ENCODE measurements around the gene MCM7. TPM values are rescaled to one million over a fixed set of nuclear protein-coding genes. Genes with fewer than 3 reads are reported as not detected.

MCM7 gene
- 336 and 353 TPM in 2 replicates for total RNA-seq

DNA sequence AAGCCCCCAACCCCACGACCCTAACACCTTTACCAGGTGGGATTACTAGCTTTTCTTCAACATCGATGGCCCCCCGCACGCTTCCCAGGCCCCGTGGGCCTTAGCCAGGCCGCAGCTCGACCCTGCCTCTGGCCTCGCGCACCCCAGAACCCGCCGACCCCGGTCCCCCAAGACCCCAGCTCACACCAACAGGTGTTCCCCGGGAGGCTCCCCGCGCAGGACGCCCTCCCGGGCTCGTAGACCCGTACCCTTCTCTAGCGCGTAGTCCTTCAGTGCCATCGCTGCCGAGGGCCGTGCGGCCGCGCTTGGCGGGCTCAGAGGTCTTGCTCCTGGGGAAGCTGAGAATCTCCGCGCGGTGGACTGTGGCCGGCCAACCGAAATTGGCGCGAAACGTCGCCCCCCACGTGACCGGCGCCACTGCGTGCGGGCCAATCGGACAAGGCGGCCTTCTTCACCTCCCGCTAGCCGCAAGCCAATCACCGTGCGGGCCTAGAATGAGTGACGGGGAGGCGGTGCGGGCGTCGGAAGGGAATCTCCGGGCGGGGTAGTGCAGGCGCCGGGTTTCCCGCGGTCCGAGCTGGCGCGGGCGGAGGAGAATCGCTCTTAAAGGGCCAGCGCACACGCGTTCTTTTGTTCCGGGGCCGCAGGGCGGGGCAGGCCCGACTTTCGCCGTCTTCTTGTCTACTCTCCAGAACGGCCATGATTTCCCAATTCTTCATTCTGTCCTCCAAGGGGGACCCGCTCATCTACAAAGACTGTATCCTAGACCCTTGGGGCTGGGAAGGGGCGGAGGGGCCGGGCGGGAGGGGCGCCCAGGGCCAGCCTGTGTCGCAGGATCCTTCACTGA lies at the start of gene MCM7, which contains the start of gene AP4M1:
Gene MCM7, minus strand, starts transcription at position 382 of the 847 bp plus-strand sequence. Its CDS starts 103 bp downstream, at position 279.
Gene AP4M1, plus strand, starts transcription at position 628 of the 847 bp plus-strand sequence. Its CDS starts 72 bp downstream, at position 700.
- intact Hi-C loops (cut with micrococcal nuclease) = loop anchor here (1.0 to 2.0 kb wide), 3 partner anchors 18 to 48 kb away; partner anchors contain the start of genes CNPY4, LAMTOR4 and TAF6

DNA sequence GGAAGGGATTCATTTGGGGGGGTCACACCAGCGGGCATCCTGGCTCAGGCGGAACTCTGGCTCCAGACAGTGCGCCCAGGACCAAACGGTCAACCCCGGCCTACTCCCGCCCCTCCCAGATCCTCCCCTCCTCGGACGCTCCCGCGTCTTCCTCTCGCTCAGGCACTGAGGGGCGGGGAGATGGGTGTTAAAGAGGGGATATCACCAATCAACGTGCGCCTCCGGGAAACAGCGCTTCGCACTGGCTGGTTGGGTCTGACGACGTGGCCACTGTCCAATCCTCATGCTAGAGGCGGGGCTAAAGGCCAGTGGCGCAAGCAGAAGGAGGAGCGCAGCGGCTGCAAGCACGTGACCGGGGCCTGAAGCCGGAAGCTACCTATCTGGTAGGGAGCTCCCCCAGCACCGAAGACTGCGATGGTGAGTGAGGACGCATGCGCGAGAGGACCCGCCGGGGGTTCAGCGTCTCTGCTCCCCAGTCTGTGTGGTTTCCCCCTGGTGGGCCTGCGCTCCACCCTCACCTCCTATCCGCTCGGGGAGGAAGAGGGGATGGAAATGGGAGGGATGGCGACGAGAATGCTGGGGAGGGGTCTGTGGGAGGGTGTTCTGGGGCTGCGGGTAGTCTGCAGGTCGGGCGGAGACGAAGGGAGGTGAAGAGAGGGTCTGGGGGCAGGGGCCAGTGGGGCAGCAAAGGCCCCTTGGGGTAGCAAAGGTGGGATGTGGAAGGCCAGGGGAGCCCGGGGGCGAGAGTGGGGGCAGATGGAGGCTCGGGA lies 47.5 kb upstream of the MCM7 start, which contains the start of gene LAMTOR4:
Gene LAMTOR4, plus strand, starts transcription at position 360 of the 770 bp plus-strand sequence. Its CDS starts 55 bp downstream, at position 415.
- intact Hi-C loops (cut with micrococcal nuclease) = loop anchor here (1.0 to 5.0 kb wide), 7 partner anchors 10 to 281 kb away; partner anchors contain the start of genes AP4M1, GPC2, MCM7 and MEPCE

DNA sequence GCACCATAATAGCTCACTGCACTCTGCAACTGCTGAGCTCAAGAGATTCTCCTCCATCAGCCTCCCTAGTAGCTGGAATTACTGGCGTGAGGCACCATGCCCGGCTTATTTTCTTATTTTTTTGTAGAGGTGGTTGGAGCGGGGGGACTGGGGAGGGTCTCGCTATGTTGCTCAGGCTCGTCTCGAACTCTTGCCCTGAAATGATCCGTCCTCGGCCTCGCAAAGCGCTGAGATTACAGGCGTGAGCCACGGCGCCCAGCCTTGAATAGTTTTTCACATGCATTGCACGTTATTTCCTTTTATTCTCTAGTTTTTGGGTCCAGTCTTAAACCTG lies 47.0 kb upstream of the MCM7 start:
- intact Hi-C loops (cut with micrococcal nuclease) = loop anchor here (1.0 to 5.0 kb wide), 7 partner anchors 10 to 281 kb away; partner anchors contain the start of genes AP4M1, GPC2, MCM7 and MEPCE

DNA sequence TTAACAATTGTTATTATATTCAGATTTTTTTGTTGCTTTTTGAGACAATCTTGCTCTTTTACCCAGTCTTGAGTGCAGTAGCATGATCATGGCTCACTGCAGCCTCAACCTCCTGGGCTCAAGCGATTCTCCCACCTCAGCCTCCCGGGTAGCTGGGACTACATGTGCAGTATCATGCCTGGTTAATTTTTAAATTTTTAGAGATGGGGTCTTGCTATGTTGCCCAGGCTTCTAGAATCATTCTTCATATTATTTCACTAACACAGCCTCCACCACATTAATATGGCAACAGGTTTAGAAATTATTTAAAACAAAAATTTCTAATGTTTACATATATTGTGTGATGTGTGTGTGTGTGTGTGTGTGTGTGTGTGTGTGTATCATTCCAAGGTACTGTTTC lies 46.1 kb upstream of the MCM7 start:
- intact Hi-C loops (cut with micrococcal nuclease) = loop anchor here (5.0 kb wide), 1 partner anchor 125 kb away; no protein-coding TSS in a partner anchor

DNA sequence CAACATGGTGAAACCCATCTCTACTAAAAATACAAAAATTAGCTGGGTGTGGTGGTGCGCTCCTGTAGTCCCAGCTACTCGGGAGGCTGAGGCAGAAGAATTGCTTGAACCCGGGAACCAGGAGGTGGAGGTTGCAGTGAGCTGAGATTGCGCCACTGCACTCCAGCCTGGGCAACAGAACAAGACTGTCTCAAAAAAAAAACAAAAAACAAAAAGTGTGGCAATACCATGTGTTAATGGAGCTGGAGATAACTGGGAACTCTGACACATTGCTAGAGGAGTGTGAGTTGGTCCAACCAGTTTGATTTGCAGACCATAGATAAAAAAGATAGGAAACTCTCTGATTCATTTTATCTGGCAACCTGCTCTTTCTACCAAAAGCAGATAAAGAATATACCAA lies 45.2 kb upstream of the MCM7 start:
- intact Hi-C loops (cut with micrococcal nuclease) = loop anchor here (5.0 kb wide), 1 partner anchor 126 kb away; no protein-coding TSS in a partner anchor

DNA sequence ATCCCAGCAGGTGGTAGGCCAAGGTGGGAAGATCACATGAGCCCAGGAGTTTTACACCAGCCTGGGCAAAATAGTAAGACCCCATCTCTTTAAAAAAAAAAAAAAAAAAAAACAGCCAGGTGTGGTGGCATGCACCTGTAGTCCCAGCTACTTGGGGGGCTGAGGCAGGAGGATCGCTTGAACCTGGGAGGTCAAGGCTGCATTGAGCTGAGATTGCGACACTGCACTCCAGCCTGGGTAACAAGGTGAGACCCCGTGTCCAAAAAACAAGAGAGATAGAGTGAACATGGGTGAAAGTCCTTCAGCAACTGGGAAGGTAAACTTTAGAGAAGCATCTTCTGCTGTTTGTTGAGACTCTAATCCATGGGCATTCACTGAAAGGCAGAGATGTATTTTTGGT lies 41.3 kb upstream of the MCM7 start:
- intact Hi-C loops (cut with micrococcal nuclease) = no loop called here

DNA sequence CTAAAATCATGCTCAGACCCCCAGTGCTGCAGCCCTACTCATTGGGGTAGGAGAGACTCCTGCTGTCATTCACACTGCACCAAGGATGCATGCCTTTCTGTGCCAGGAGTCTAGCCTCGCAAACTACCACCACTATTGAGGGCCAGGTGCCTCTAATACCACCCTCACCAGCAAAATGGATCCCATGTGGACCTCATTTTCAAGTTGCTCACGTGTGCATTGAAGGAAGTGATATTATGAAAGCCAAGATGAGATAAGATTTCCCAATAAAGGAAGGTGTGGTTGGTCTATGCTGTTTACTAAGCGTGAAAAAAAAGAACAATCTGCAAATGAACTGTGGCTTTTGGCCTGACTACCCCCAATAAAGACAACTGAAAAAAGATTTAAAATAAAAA lies 40.4 kb upstream of the MCM7 start:
- intact Hi-C loops (cut with micrococcal nuclease) = no loop called here

DNA sequence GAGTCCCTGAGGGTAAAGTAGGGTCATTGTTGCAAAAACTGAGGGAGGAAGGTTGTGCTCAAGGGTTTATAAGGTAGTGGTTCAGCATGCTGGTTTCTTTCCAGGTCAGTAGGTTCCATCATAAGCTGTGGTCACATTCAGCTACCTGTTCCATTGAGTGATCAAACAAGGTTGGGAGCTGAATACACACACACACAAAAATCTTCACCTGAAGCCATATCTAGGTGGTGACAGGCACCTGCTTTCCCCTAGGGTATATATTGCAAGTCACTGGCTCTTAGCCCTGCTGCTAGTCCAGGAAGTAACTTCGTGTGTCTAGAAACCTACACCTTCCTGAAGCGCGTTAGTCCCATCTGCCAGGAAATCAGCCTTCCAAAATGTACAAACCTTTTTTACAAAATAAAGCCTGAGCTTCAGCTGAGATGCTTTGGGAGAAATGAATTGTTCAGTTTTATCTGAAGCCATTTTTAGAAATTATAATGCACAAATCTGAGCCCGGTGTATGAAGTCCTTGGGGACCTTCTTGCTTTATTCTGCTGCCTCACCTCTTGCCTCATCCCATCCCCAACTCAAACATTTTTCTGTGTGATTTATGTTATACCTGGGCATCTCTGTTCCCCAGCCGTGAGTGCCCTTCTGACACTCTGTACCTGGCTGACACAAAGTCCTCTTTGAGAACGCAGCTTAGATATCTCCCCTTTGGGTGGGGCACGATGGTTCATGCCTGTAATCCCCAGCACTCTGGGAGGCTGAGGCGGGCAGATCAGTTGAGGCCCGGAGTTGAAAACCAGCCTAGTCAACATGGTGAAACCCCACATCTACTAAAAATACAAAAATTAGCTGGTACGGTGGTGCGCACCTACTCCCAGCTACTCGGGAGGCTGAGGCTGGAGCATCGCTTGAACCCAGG lies 36.9 kb upstream of the MCM7 start:
- intact Hi-C loops (cut with micrococcal nuclease) = no loop called here

DNA sequence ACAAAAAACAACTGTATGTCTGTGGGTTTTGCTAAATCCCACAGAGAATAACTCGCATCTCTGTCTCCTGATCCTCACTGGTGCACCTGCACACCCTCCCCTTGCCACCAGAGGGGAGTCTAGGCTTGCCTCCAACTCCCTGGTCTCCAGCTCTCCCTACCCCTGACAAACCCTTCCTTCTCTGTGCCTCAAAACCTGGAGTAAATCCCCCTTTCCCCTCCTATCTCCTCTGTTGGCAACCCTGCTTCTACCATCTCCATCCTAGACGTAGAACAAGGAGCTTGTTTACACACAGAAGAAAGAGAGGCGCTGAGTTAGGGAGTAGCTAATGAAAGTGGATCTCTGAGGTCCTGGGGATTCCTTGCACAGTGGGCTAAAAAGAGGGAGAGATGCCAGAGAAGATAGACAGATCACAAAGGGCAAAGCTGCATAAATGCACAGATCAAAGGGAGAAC lies 31.5 kb upstream of the MCM7 start:
- intact Hi-C loops (cut with micrococcal nuclease) = loop anchor here (1.0 to 5.0 kb wide), 3 partner anchors 89 to 275 kb away; no protein-coding TSS in a partner anchor

DNA sequence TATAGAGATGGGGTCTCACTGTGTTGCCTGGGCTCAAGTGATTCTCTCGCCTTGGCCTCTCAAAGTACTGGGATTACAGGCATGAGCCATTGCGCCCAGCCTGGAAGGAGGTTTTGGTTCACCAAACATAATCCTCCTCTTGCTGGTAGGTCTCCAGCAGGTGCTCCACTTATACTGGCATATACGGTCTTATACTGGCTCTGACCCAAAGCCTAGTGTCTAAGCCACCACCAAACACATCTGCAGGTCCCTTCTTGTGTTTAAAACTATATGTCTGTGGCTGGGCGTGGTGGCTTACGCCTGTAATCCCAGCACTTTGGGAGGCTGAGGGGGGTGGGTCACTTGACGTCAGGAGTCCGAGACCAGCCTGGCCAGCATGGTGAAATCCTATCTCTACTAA lies 30.9 kb upstream of the MCM7 start:
- intact Hi-C loops (cut with micrococcal nuclease) = loop anchor here (1.0 to 5.0 kb wide), 3 partner anchors 89 to 275 kb away; no protein-coding TSS in a partner anchor

DNA sequence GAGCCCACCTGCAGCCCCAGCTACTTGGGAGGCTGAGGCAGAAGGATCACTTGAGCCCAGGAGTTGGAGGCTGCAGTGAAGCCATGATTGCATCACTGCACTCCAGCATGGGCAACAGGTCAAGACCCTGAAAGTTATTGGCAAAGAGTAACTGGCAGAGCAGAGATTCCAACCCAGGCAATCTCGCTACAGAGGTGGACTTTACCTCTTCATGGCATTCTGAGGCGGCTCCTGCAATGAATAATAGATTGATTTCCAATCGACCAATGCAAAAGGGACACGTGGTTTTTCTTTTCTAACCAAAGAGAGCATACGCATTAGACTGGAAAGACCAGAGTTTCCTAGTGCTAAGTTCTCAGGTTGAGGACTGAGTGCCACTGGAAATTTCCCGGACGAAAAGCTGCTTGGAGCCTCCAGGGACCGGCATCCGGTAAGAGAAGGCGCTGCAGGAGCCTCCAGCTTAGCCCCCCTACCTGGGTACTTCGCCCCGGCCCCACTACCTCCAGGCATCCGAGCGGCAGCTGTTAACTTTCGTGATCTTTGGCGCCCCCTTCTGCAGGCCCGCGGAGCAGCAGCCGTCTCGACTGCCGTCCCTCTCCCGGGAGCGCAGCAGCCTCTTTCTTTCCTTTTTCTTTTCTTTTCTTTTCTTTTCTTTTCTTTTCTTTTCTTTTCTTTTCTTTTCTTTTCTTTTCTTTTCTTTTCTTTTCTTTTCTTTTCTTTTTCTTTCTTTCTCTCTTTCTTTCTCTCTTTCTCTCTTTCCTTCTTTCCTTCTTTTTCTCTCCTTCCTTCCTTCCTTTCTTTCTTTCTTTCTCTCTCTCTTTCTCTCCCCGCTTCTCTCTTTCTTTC lies 29.6 kb upstream of the MCM7 start:
- intact Hi-C loops (cut with micrococcal nuclease) = loop anchor here (1.0 to 5.0 kb wide), 2 partner anchors 137 to 141 kb away; no protein-coding TSS in a partner anchor

DNA sequence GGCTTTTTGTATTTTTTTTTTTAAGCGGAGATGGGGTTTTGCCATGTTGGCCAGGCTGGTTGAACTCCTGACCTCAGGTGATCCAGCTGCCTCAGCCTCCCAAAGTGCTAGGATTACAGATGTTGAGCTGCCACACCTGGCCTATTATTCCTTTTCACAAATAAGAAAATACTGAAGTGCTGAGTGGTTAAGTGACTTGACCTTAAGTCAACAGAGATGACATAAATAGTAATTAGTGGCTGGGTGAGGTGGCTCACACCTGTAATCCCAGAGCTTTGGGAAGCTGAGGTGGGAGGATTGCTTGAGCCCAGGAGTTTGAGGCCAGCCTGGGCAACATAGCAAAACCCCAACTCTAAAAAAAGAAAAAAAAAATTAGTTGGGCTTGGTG lies 29.0 kb upstream of the MCM7 start:
- intact Hi-C loops (cut with micrococcal nuclease) = loop anchor here (1.0 to 5.0 kb wide), 2 partner anchors 136 to 142 kb away; no protein-coding TSS in a partner anchor

DNA sequence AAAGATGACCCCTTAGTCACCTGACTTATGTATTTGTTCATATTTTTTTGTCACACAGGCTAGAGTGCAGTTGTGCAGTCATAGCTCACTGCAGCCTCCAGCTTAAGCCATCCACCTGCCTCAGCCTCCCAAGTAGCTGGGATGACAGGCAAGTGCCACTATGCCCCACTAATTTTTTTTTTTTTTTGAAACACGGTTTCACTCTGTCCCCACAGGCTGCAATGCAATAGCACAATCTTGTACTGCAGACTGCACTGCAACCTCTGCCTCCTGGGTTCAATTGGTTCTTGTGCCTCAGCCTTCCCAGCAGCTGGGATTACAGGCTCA lies 27.4 kb upstream of the MCM7 start:
- intact Hi-C loops (cut with micrococcal nuclease) = loop anchor here (5.0 kb wide), 1 partner anchor 46 kb away; the partner anchor contains the start of gene ZNF3

DNA sequence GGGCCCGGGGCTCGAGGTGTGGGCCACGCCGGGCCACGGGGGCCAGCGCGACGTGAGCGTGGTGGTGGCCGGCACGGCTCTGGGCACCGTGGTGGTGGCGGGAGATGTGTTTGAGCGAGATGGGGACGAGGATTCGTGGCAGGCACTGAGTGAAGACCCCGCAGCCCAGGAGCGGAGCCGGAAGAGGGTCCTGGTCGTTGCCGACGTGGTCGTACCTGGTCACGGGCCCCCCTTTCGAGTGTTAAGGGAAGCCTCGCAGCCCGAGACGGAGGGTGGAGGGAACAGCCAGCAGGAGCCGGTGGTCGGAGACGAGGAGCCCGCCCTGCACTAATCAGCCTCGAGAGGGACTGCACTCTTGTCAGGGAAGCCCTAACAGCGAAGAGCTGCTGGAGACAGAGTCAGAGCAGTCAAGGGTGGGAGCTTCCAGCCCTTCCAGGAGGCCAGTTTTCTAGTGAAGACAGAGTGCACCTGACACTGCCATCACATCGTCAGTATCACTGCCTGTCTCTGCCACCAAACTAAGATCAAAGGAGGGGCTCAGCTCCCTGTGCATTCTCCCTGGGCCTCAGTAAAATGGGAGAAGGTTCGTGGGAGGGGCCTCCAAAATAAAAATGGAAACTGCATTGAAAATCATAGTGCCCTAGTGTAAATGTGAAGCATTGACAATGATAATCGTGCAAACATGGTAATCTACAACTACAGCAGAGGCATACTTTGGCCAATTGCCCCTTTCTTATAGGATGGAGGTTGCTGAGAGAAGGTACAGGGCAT lies 26.9 kb upstream of the MCM7 start:
- intact Hi-C loops (cut with micrococcal nuclease) = loop anchor here (1.0 to 5.0 kb wide), 7 partner anchors 9 to 301 kb away; partner anchors contain the start of genes AP4M1, CNPY4, LAMTOR4 and MCM7

DNA sequence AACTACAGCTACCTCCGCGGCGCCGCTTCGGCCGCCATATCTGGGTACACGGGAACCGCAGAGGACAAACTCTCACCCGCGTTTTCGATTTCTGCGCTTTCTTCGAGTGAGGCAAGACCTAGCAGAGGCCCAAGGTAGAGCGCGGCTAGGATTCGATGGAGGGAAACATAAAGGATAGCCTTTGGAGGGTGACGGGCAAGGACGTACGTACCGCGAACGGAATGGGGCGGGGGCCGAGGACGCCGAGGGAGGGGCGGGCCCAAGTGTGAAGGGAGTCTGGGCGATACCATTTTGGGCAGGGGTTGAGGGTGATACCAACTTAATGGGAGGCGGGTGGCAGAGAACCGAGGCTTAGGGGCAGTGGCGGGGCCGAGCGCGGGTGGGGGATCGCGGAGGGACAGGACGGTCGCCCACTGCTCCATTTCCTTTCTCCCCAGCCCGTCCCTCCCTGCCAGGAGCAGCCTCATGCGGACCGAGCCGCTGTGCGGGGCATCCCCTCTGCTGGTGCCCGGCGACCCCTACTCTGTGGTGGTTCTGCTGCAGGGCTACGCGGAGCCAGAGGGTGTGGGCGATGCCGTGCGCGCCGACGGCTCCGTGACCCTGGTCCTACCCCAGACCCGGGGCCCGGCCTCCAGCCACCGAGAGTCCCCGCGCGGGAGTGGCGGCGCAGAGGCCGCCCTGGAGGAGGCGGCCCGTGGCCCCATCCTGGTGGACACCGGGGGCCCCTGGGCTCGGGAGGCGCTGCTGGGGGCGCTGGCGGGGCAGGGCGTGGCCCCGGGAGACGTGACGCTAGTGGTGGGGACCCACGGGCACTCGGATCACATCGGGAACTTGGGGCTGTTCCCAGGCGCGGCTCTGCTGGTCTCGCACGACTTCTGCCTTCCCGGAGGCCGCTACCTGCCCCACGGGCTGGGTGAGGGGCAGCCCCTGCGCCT lies 26.0 kb upstream of the MCM7 start, which contains the start of gene MBLAC1:
Gene MBLAC1, plus strand, starts transcription at position 37 of the 935 bp plus-strand sequence. Its CDS starts 429 bp downstream, at position 466.
- intact Hi-C loops (cut with micrococcal nuclease) = loop anchor here (1.0 to 5.0 kb wide), 7 partner anchors 8 to 302 kb away; partner anchors contain the start of genes AP4M1, CNPY4, LAMTOR4 and MCM7

DNA sequence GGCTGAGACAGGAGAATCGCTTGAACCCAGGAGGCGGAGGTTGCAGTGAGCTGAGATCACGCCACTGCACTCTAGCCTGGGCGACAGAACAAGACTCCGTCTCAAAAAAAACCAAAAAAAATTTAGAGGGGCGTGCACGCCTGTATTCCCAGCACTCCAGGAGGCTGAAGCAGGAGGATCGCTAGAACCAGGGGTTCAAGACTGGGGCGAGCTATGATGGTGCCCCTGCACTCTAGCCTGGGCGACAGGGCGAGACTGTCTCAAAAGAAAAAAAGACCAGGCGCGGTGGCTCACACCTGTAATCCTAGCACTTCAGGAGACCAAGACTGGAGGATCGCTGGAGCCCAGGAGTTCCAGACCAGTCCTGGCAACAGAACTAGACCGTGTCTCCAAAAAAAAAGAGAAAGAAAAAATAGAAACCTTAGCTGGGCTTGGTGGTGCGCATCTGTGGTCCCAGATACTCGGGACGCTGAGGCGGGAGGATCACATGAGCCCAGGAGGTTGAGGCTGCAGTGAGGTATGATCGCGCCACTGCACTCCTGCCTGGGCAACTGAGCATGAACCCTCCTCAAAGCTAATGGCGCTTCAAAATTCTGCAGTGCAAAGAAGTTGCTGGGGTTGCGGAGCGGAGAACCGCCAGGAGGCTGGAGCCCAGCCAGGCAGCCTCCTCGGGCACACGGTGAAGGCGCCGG lies 25.2 kb upstream of the MCM7 start:
- intact Hi-C loops (cut with micrococcal nuclease) = loop anchor here (2.0 to 5.0 kb wide), 4 partner anchors 44 to 302 kb away; partner anchors contain the start of genes MEPCE, TRIM4, ZCWPW1 and ZNF3

All from T-helper 2 cell treated with Interferon-gamma antibody and Interleukin-4, amounts not matched to agents 100 ng/mL and 5 ng/mL, for 36 hours (primary cell).